Body of pancreas (tissue), 4 donors: Measurements from ENCODE around the gene ENPP6.

Source experiments
- CTCF ChIP-seq, 7 experiments: fragments of 450-650 bp in 4 of 7; fragments of 200-600 bp in 3 of 7; sonication (generic) in 3 of 7; IDR thresholded peaks; one replicate each; pipeline ENCODE4 v1.5.1; 2016 to 2019; ENCODE audit warnings: antibody characterized with exemption in 7 of 7
- POLR2A ChIP-seq, 3 donors: fragments of 450-650 bp; IDR thresholded peaks; one replicate each; pipeline ENCODE4 v1.6.1; 2016; ENCODE audit warnings: antibody characterized with exemption in 3 of 3, mild to moderate bottlenecking in 2 of 3

GRCh38 chr4:184154199-184154598 is 63.5 kb downstream of the ENPP6 start:
- TF ChIP-seq CTCF (IDR thresholded peaks at IDR 0.05) (no peak), POLR2A (IDR thresholded peaks at IDR 0.05) (no peak)
